HG03520 (cell line): Measurements from ENCODE around the gene KLF17.

ENCODE experiments used
- ATAC-seq: cut with Tn5 transposase; IDR thresholded peaks from one replicate; pipeline ENCODE4 v1.9.1; 2021; ENCODE audit warnings: mild to moderate bottlenecking, moderate library complexity; ENCODE audit not compliant: unreplicated experiment

Gene KLF17

DNA sequence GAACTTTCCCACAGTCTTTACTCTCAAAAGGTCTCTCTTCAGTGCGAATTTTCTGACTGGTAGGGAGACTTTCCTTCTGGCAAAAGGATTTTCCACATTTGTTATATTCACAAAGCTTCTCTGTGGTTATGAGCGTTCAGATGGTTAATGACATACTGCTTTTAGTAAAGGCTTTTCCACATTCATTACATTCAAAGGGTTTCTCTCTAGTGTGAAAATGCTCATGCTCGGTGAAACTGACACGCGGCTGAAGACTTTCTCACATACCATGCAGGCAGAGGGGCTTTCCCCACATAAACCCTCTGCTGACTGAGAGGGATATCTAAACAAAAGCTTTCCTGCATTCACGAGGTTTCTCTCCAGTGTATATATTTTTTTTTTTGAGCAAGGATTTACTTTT, 32.7 kb downstream of the KLF17 start:
- ATAC-seq = no peak

DNA sequence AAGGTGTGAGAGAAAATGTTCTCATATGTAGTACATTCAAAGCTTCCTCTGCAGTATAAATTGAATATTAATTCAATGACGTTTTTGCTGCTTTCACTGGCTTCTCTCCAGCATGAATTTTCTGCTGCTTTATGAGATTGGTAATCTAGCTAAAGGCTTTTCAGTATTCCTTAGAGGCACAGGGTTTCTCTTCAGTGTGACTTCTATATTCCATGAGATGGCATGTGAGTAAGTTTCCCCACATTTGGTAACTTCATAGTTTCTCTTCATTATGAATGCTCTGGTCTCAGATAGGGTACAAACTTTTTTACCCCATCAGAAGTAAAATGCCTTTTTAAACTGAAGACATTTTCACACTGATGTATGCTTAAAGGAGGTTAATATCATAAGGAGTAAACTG, 33.2 kb downstream of the KLF17 start:
- no peak for ATAC-seq

DNA sequence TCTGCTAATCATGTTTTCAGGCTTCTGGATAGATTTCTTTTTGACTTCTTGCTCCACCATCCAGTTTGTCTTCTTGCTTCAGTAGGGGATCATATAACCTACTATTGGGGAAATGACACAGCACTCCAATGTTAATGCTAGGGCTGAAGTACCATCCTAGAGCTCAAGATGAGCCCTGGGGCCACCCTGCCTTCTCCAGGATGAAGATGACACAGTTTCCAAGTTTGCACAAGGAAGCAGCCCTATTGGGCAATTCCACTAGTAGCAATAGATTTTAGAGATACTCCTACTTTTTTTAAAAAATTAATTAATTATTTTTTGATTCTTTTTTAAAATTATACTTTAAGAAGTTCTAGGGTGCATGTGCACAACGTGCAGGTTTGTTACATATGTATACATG, 34.1 kb downstream of the KLF17 start:
- no peak for ATAC-seq

DNA sequence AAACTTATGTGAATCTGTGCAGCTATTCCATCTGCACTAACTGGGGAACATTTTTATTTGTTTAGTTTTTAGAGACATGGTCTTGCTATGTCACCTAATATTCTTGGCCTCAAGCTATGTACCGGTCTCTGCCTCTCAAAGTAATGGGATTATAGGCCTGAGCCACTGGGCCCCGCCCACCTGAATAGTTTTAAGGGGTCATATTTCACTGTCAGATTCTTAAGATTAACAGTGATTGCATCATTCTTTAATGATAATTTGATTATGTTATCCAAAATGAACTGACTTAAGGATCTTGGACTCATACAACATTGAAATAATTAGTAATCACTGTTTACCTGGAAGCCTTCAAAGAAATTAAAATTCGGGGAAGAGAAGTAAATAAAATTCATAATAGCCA, 35.4 kb downstream of the KLF17 start:
- ATAC-seq = no peak

DNA sequence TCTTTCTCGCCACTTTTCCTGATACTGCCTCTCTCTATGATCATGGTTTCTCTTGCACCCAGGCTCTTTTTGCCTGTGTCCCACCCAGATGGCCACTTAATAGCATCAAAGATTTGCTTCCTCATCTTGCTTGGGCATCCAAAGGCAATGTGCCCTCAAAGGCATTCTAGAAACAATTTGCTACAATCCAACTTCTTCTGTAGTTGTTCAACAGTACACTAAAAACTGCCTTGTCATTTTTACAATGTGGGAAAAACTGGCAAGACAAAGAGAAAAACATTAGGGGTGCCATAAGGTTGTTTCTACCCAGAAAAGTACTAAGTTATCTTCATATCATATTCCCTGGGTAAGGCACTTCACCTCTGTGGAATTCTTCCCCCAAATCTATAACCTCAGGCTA, 39.3 kb downstream of the KLF17 start:
- no peak for ATAC-seq

DNA sequence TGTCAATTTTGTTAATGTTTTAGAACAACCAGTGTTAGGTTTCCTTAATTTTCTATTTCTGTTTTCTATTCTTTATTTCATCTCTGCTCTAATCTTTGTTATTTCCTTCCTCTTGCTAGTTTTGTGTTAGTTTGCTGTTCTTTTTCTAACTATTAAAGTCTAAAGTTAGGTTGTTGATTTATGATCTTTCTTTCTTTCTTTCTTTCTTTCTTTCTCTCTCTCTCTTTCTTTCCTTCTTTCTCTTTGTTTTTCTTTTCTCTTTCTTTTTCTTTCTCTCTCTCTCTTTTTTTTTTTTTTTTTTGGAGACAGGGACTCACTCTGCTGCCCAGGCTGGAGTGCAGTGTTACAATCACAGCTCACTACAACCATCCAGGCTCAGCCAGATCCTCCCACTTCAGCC, 40.2 kb downstream of the KLF17 start:
- ATAC-seq = no peak

DNA sequence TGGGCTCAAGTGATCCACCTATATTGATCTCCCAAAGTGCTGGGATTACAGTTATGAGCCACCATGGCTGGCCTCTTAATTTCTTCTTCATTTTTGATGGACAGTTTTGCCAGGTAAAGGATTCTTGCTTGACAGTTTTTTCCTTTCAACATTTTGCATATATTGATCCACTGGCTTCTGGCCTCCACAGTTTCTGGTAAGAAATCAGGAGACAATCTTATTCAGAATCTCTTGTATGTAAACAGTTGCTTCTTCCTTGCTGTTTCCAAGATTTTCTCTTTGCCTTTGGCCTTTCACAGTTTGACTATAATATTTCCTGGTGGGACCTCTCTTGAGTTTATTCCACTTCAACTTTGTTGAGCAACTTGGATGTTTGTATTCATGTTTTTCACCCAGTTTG, 42.9 kb downstream of the KLF17 start:
- no peak for ATAC-seq

DNA sequence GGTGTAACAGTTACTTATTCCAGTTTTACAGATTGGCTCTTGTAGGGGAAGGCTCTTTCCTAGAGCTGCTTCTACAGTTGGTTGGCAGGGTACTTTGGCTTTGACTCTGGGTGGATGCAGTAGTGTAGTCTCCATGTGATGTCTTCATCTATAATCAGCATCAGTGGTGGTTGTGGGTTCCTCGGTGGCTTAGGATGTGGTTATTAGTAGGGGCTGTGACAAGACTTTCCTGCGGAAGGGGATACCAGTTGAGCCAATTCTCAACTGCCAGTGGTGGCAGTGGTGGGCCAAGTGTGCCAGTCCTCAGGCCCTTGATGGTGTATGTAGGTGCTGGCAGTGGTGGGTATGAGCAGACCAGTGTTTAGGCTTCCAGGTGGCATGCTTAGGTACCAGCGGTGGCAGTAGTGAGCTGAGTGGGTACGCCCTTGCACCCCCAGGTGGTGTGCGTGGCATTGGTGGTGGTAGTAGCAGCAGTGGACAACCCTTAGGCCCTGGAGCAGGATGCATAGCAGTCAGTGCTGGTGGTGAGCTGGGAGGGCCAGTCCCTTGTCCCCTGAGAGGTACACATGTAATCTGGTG, 50.0 kb downstream of the KLF17 start:
- no peak for ATAC-seq

DNA sequence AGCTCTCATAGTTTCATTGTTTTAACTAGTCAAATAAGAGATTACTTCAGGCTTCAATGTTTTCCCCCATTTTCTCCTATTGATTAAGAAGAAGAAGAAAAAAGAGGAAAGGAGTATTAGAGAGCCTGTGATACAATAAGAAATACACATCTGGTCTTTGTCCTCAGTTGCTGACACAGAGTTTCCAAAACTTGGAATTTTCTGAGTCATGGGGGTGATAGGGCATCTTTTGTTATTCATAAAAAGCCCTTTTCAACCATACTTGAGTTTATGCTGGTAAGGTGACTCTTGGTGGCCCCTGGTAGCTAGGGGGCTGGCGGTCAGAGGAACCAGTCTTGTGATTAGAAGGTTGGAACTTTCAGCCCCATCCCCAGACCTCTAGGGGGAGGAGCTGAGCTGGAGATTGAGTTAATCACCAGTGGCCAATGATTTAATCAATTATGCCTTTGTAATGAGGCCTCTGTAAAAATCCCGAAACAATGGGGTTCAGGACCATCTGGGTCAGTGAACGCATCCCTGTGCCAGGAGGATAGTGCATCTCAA, 51.7 kb downstream of the KLF17 start:
- ATAC-seq = no peak

DNA sequence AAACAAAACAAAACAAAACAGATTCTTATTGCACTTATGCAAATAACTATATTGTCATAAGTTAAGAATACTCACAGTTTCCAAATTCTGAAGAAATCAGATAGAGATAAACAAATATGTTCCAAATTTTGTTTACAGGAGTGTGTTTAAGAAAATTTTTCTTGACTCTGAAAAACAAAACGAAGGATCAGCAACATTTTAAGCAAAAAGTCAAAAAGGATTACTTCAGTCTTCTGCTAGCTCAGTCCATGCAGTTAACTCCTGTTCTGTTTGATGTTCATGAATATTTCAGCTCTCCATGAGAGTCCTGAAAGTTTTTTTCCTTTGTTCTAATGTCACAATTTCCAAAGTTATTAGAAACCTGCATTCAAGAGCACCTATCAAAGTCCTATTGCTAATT, 56.0 kb downstream of the KLF17 start:
- no peak for ATAC-seq
